ENCODE data around the gene GRXCR1.

Gene GRXCR1

DNA sequence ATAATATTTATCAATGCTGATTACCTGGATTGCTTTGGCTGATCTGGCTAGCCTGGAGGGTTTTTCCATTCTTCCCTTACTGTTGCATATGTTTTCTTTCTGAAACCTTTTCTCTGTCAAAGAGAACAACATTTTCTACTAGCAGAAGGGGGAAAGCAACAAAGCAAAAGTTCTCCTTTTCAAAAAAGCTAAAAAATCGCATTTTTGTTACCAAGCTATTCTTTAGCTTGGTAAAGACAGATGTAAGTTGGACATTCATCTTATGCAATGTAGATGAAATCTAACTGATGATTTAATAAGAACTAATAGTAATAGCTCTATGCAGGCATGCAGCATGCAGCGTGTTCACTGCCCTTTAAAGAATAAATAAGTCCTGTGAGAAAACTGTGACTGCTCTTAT is at the start of gene GRXCR1:
Gene GRXCR1, plus strand, starts transcription at position 301 of the 400 bp plus-strand sequence. CDS start 554 bp downstream, outside the sequence.
- Histone ChIP-seq H2AFZ (ENCODE audit: low read length, unreplicated experiment) (no peak within 1 kb of the TSS), H3K27me3 (ENCODE audit: insufficient read depth, low read length) (no peaks in the 10 kb centered on the region), H3K27ac (ENCODE audit: low read depth, low read length) (no peak within 1 kb of the TSS), H3K79me2 (ENCODE audit: control insufficient read depth, insufficient read depth, low read length, unreplicated experiment) (no peaks in the 10 kb centered on the region), H3K36me3 (ENCODE audit: insufficient read depth, low read length) (no peaks in the 10 kb centered on the region), H3K4me1 (ENCODE audit: control insufficient read depth, insufficient read depth, low read length, unreplicated experiment) (no peaks in the 10 kb centered on the region), H3K4me3 (ENCODE audit: low read depth, low read length) (no peak within 1 kb of the TSS)

DNA sequence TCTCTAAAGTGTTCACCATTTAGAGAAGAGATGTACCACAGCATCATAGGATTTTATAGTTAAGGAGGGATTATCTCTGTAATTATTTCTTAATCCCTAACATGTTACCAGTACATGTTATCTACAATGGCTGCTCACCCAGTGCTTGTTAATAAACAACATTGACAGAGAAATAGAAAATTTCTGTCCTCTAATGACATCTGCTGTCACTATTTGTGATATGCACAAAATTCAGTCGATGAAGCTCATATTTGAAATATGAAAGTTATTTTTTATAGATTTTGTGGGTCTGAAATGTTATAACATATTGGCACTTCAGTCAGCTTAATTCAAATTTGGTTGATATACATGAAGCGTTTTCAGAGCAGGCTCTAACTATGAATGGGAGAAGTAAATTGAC is 48.8 kb upstream of the GRXCR1 start:
- Histone ChIP-seq H3K4me1 (ENCODE audit: control insufficient read depth, insufficient read depth, low read length, unreplicated experiment) (no peaks in the 10 kb centered on the region), H3K4me3 (ENCODE audit: low read depth, low read length) (no peak overlapping the region), H3K27ac (ENCODE audit: low read depth, low read length) (no peak overlapping the region), H3K79me2 (ENCODE audit: control insufficient read depth, insufficient read depth, low read length, unreplicated experiment) (no peaks in the 10 kb centered on the region), H2AFZ (ENCODE audit: low read length, unreplicated experiment) (no peak overlapping the region), H3K36me3 (ENCODE audit: insufficient read depth, low read length) (no peaks in the 10 kb centered on the region), H3K27me3 (ENCODE audit: insufficient read depth, low read length) (no peaks in the 10 kb centered on the region)

DNA sequence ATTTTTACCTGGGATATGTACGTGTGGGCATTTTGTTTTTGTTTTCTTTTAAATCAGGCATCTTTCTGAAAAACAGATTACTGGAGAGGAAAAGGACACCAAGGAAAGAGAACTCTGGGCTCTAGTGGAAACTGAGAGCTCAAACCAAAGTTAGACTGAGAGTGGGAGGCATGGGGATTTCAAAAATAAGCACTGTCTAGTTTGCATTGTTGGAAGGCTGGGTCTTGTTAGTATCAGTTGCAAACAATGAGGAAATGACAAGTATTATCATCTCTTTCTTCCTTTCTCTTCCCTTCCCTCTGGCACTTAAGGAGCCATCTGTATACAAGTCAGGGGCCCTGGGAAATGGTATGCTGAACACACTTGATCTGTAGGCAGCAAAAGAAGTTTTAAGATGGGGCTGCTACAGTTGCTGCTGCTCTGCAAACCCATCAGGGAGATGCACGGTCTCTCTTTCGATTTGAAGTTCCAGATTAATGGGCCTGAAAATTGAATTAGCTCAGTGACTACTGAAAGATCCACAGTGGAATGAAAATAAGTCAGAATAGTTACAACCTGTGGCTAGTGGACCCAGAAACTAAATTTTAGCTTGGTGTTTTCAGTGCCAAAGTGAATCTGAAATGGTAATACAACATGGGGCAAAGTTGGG is 48.0 kb upstream of the GRXCR1 start:
- no peak overlapping the region for H3K27ac ChIP-seq (ENCODE audit: low read depth, low read length)
- no peaks in the 10 kb centered on the region for H3K36me3 ChIP-seq (ENCODE audit: insufficient read depth, low read length)
- no peaks in the 10 kb centered on the region for H3K27me3 ChIP-seq (ENCODE audit: insufficient read depth, low read length)
- no peak overlapping the region for H3K4me3 ChIP-seq (ENCODE audit: low read depth, low read length)
- no peaks in the 10 kb centered on the region for H3K79me2 ChIP-seq (ENCODE audit: control insufficient read depth, insufficient read depth, low read length, unreplicated experiment)
- no peaks in the 10 kb centered on the region for H3K4me1 ChIP-seq (ENCODE audit: control insufficient read depth, insufficient read depth, low read length, unreplicated experiment)
- H2AFZ ChIP-seq (ENCODE audit: low read length, unreplicated experiment) = no peak overlapping the region

DNA sequence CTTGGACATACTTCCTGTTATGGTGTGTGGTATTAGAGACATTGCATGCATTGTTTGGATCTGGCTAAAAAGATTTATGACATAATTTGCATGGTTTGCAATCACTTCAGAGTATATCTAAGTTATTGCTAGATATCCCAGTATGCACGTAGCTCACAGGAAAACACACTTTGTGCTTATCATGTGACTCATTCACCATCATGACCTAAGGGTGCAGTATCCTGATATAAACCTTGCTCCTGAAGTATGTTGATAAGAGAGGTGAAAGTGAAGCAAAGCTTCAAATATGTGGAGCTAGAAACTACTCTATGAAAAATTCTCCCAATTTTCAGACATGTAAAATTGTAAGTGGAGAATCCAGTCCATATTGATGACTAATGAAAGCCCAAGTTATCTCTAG is 46.9 kb upstream of the GRXCR1 start:
- Histone ChIP-seq H3K27ac (ENCODE audit: low read depth, low read length) (no peak overlapping the region), H3K4me1 (ENCODE audit: control insufficient read depth, insufficient read depth, low read length, unreplicated experiment) (no peaks in the 10 kb centered on the region), H2AFZ (ENCODE audit: low read length, unreplicated experiment) (no peak overlapping the region), H3K79me2 (ENCODE audit: control insufficient read depth, insufficient read depth, low read length, unreplicated experiment) (no peaks in the 10 kb centered on the region), H3K36me3 (ENCODE audit: insufficient read depth, low read length) (no peaks in the 10 kb centered on the region), H3K27me3 (ENCODE audit: insufficient read depth, low read length) (no peaks in the 10 kb centered on the region), H3K4me3 (ENCODE audit: low read depth, low read length) (no peak overlapping the region)

DNA sequence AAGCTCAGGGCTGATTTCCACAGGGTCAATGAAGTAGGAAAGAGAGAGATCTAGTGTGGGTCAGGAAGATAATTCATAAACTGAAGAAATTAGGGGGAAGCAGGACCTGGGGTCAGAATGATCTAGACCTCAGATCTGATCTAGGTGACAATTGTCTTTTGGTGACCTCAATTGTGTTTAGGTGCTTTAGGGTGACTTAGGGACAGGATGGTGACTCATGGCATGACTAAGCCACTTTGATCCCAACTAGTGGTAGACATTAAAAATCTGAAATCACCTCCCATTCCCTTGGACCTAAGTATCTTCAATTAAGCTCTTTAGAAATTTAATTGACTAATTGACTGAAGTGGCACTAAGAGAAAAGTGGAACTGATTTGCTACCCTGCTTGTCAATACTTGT is 36.7 kb upstream of the GRXCR1 start:
- Histone ChIP-seq H3K36me3 (ENCODE audit: insufficient read depth, low read length) (no peaks in the 10 kb centered on the region), H3K27ac (ENCODE audit: low read depth, low read length) (no peak overlapping the region), H3K4me3 (ENCODE audit: low read depth, low read length) (no peak overlapping the region), H3K4me1 (ENCODE audit: control insufficient read depth, insufficient read depth, low read length, unreplicated experiment) (no peaks in the 10 kb centered on the region), H3K79me2 (ENCODE audit: control insufficient read depth, insufficient read depth, low read length, unreplicated experiment) (no peaks in the 10 kb centered on the region), H2AFZ (ENCODE audit: low read length, unreplicated experiment) (no peak overlapping the region), H3K27me3 (ENCODE audit: insufficient read depth, low read length) (no peaks in the 10 kb centered on the region)

DNA sequence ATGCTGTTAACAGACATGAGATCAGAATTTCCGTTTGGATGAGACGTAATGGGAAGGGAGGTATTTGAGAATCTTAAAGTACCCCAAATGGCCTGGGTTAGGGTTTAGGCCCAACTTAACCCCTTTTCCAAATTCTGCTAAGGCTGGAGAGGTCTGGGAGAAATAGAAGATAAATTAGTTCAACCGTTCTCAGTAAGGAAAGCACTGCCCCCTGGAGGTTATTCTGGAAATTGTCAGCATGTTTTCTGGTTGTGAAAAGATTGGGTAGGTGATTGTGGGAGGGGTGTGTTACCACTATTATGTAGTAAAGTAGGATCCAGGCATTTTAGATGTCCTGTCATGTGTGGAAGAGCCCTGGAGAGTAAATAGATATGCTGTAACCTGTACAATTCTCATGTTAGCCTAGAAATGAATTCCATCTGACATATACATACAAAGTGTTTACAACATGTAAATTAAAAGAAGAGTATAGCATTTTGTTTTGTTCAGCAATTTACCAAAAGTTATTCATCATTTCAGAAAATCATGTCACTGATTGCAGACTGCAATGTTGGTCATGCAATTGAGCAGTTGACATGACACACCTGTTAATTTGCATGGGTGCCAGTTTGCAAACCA is 26.8 kb upstream of the GRXCR1 start:
- no peaks in the 10 kb centered on the region for H3K79me2 ChIP-seq (ENCODE audit: control insufficient read depth, insufficient read depth, low read length, unreplicated experiment)
- H3K36me3 ChIP-seq (ENCODE audit: insufficient read depth, low read length) = no peaks in the 10 kb centered on the region
- no peak overlapping the region for H2AFZ ChIP-seq (ENCODE audit: low read length, unreplicated experiment)
- H3K4me3 ChIP-seq (ENCODE audit: low read depth, low read length) = no peak overlapping the region
- no peaks in the 10 kb centered on the region for H3K4me1 ChIP-seq (ENCODE audit: control insufficient read depth, insufficient read depth, low read length, unreplicated experiment)
- H3K27ac ChIP-seq (ENCODE audit: low read depth, low read length) = no peak overlapping the region
- no peaks in the 10 kb centered on the region for H3K27me3 ChIP-seq (ENCODE audit: insufficient read depth, low read length)

DNA sequence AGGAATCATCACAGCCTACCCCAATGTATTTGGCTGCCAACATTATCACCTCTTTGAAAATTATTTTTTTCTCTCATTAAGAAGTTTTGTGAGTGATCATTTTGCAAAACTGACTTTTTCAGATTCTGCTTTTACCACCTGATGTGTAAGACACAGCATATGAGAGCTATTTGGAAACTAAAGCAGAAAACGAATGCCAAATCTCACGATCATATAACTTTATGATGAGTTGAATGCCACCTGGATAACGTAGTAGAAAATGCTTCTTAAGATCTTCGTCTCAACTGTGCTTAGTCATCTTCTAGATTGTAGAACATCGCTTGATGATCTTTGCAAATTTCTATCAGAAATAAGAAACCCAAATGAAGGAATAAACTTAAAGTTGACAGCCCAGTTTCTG is 21.3 kb upstream of the GRXCR1 start:
- no peaks in the 10 kb centered on the region for H3K4me1 ChIP-seq (ENCODE audit: control insufficient read depth, insufficient read depth, low read length, unreplicated experiment)
- H3K27ac ChIP-seq (ENCODE audit: low read depth, low read length) = no peak overlapping the region
- H3K27me3 ChIP-seq (ENCODE audit: insufficient read depth, low read length) = no peaks in the 10 kb centered on the region
- no peaks in the 10 kb centered on the region for H3K79me2 ChIP-seq (ENCODE audit: control insufficient read depth, insufficient read depth, low read length, unreplicated experiment)
- H3K4me3 ChIP-seq (ENCODE audit: low read depth, low read length) = no peak overlapping the region
- H2AFZ ChIP-seq (ENCODE audit: low read length, unreplicated experiment) = no peak overlapping the region
- H3K36me3 ChIP-seq (ENCODE audit: insufficient read depth, low read length) = no peaks in the 10 kb centered on the region

DNA sequence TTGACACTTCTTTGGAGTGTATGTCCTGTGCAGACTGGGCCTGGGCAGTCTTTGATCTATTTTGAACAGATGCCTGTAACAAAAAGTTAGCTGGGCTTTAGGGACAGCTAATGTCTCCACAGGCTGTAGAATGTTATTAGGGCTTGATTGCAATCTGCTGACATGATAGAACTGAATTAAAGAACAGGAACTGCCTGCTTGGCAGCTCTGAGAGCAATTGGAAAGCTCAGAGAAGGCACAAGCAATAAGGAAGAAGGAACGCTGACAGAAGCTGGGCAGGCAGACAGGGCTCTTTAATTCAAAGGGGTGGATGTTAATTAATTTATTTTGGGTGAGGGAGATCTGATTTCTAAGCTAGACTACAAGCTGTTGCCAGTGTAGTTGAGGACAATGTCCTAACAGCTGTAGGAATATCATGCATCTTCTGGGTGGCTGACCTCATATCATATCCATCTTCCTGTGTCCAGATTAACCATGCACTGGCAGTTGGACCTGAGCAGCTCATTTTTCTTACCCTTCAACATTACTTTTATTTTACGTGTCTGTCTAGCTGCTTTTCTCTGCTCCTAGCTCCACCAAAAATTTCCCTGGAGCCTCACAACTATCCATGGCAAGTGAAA is 20.7 kb upstream of the GRXCR1 start:
- Histone ChIP-seq H3K27ac (ENCODE audit: low read depth, low read length) (no peak overlapping the region), H3K79me2 (ENCODE audit: control insufficient read depth, insufficient read depth, low read length, unreplicated experiment) (no peaks in the 10 kb centered on the region), H3K4me1 (ENCODE audit: control insufficient read depth, insufficient read depth, low read length, unreplicated experiment) (no peaks in the 10 kb centered on the region), H3K4me3 (ENCODE audit: low read depth, low read length) (no peak overlapping the region), H3K27me3 (ENCODE audit: insufficient read depth, low read length) (no peaks in the 10 kb centered on the region), H3K36me3 (ENCODE audit: insufficient read depth, low read length) (no peaks in the 10 kb centered on the region), H2AFZ (ENCODE audit: low read length, unreplicated experiment) (no peak overlapping the region)

DNA sequence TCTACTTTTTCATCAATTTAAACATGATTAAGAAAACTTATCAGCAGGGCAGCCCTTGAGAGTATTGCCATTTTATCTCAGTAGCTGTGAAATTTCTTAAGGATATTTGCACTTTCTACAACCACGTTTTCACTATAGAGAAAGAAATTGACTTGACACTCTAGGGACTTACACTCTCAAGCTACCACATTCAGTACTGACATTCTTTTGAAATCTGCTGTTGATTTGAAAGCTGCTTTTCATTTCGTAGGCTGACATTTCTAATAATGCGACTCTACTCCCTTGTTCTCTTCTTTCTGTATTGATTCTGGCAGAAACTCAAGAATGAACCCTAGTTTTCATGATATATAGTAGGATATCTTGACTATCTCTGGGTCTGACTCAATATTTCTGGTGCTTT is 13.7 kb upstream of the GRXCR1 start:
- H3K4me3 ChIP-seq (ENCODE audit: low read depth, low read length) = no peak overlapping the region
- H3K79me2 ChIP-seq (ENCODE audit: control insufficient read depth, insufficient read depth, low read length, unreplicated experiment) = no peaks in the 10 kb centered on the region
- no peaks in the 10 kb centered on the region for H3K27me3 ChIP-seq (ENCODE audit: insufficient read depth, low read length)
- no peaks in the 10 kb centered on the region for H3K36me3 ChIP-seq (ENCODE audit: insufficient read depth, low read length)
- H3K27ac ChIP-seq (ENCODE audit: low read depth, low read length) = no peak overlapping the region
- no peaks in the 10 kb centered on the region for H3K4me1 ChIP-seq (ENCODE audit: control insufficient read depth, insufficient read depth, low read length, unreplicated experiment)
- no peak overlapping the region for H2AFZ ChIP-seq (ENCODE audit: low read length, unreplicated experiment)

DNA sequence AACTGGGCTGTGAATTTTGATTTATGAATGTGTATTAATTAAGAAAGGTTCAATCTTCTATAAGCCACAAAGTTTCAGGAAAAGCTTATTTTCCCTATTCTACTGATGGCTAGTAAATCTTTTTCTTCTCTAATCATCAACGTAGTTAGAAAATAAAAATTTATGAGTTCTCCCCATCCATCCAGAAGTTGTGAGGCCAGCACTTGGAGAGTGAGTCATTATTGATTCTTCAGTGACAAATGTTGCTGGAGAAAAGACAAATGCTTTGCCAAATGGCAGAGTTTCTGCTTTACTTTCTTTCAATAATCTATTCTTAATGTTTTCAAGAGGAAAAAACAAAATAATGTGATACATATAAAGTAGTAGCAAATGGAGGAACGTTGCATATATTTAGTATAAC is 11.3 kb upstream of the GRXCR1 start:
- Histone ChIP-seq H2AFZ (ENCODE audit: low read length, unreplicated experiment) (no peak overlapping the region), H3K79me2 (ENCODE audit: control insufficient read depth, insufficient read depth, low read length, unreplicated experiment) (no peaks in the 10 kb centered on the region), H3K4me1 (ENCODE audit: control insufficient read depth, insufficient read depth, low read length, unreplicated experiment) (no peaks in the 10 kb centered on the region)

DNA sequence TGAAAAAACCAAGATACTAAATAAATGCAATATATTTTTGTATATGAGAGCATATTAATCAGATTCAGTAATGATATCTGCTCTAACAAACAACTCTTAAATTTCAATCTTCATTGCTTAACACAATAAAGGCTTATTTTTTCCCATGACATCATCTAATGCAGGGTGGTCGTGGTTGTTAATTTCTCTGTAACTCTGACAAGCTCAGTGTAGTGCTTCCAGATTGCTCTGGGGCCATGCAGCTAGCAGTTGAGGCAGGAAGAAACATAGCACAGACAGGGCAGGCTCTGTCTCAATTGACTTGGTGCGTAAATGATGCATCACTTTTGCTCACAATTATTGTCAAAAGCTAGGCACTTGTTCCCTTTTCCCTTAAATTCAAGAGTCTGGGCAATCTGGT is 869 bp upstream of the GRXCR1 start:
- Histone ChIP-seq H3K4me1 (ENCODE audit: control insufficient read depth, insufficient read depth, low read length, unreplicated experiment) (no peaks in the 10 kb centered on the region), H3K27ac (ENCODE audit: low read depth, low read length) (no peak overlapping the region), H3K79me2 (ENCODE audit: control insufficient read depth, insufficient read depth, low read length, unreplicated experiment) (no peaks in the 10 kb centered on the region), H3K36me3 (ENCODE audit: insufficient read depth, low read length) (no peaks in the 10 kb centered on the region), H3K4me3 (ENCODE audit: low read depth, low read length) (no peak overlapping the region), H2AFZ (ENCODE audit: low read length, unreplicated experiment) (no peak overlapping the region), H3K27me3 (ENCODE audit: insufficient read depth, low read length) (no peaks in the 10 kb centered on the region)

More for the DNA sequence above, 11.3 kb upstream of the GRXCR1 start:
- Histone ChIP-seq H3K27me3 (ENCODE audit: insufficient read depth, low read length) (no peaks in the 10 kb centered on the region), H3K4me3 (ENCODE audit: low read depth, low read length) (no peak overlapping the region), H3K27ac (ENCODE audit: low read depth, low read length) (no peak overlapping the region), H3K36me3 (ENCODE audit: insufficient read depth, low read length) (no peaks in the 10 kb centered on the region)
